GM21786 (cell line): ENCODE results near the gene SMYD3.
"Not testable (repeated sequence)": the region's sequence is repeated elsewhere in the genome, so short reads cannot be mapped to it uniquely, and the experiment has no call there.

Experiments used
- ATAC-seq: cut with Tn5 transposase; IDR thresholded peaks from one replicate; pipeline ENCODE4 v1.9.1; 2021; ENCODE audit not compliant: unreplicated experiment

SMYD3 gene

DNA sequence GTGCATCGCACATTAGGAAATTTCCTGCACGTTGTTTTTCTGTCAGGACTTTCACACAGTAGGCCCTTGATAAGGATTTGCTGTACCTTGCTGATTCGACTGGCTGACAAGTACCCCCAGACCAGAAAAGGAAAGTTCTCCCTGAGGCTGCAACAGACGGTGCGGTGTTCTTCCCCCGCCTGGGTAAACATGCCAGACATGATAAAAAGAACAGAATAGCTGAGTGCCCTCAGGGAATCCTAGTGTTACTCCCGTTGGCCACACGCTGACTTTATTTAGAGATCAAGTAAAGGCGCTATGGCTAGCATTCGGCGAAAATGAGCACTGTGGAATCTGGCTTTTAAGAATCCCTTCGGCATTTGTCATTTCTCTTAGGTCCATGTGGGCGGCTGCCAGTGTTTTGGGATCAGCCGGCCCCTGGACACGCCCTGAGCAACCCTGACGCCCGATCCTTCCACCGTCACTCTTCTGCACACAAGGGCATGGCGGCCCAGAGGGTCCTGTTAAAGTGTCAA lies 744.6 kb downstream of the SMYD3 start:
- no peak for ATAC-seq

DNA sequence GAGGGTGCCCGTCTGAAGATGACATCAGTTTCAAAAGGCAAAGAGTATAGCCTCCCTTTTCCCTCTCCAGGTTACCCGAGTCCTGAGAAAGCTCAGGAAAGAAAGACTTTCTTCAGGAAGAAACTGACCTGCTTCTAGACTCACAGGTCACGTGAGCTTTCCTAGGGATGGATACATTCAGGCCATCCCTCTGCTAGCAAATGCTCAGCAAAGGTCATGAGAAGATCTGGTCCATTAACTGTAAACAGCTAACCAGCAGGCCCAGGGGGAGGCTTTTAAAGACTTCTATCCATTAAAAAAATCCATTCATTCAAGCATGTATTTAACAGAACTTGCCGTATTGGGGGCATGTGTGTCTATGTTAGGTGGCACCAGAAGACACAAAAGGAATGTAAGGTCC lies 746.8 kb downstream of the SMYD3 start:
- ATAC-seq = no peak

DNA sequence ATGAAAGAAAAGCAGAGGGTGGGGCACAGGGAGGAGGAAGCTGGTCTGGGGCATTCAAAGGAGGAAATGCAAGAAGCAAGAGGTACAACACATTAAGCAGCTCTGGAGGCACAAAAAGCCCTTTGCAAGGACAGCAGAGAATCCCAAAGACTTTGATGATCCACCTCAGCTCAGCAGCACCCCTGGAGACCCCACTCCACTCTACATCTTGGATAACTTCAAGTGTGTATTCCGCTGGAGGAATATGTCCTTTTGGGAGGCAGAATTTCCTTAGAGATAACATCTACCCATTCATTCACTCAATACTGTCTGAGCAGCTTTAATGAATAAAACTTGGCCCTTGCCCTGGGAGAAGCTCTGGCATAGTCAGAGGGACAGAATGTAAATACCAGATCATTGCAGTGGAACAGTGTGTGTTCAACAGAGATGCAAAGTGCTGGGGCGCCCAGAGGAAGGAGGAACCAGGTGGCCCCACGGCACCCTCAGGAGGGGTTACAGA lies 752.6 kb downstream of the SMYD3 start:
- no peak for ATAC-seq

DNA sequence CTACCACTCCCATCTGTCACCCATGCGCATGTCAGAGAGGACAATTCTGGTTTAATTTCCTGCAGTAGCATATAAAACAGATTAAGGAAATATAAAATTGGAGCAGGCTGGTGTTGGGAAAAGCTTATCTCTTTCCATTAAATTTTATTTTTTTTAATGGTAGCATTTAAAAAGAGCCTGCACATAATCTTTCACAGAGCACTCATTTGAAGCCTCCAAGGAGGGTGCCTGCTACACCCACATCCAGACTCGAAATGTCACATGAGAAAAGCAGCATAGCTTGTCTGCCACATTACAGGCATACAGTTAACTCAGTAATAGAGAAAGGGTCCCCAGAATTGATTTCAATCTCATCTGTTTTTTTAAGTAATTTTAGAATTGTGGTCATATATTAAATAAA lies 753.3 kb downstream of the SMYD3 start:
- ATAC-seq = no peak

DNA sequence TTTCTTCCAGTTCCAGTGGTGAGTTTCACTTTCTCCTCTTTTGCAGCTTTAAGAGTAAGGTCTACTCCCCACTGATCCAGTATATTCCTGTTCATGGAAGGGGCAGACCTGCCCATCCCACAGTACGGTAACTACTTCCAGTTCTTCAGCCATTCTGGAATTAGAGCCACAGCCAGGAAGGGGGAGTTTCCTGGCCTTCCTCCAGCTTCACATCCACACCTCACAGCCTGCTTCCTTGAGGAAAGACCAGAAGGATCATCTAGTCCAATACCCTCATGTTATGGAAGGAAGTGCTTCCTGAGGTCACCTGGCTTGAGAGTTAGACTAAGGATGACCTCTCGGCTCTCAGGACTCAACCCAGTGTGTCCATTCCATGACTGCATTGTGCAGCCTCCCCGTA lies 754.5 kb downstream of the SMYD3 start:
- ATAC-seq = no peak

DNA sequence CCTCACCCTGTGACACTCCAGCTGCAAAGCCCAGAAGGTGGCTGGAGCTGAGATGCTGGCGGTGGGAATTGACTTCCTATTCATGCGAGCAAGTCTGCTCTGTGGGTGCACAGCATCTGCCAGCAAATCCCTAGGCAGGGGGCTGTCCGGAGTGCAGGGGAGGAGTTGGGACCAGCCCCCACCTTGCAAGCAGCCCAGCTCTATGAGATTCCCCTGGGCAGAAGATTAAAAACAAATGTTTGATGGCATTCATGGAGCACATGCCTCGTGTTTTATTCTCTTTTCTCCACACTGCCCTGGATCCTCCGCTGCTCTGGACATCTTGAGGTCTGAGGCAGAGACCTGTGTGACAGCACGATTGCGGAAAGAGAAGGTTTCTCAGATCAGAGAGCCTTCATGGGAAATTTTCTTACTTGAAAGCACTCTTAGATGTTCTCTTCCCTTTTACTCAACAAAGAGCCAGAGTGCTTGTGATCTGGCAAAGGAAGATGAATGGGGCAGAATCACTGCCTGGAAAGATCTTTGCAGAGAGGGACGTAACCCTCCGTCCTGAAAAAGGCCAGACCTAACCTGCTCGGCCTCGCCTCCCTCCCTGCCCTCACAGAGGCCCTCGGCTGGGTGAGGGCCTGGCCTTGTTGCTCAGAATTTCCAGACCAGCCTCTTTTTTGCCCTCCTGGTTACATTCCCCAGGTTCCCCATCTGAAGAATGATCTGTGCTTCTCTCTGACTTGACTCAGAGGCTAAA lies 755.2 kb downstream of the SMYD3 start:
- ATAC-seq = no peak

DNA sequence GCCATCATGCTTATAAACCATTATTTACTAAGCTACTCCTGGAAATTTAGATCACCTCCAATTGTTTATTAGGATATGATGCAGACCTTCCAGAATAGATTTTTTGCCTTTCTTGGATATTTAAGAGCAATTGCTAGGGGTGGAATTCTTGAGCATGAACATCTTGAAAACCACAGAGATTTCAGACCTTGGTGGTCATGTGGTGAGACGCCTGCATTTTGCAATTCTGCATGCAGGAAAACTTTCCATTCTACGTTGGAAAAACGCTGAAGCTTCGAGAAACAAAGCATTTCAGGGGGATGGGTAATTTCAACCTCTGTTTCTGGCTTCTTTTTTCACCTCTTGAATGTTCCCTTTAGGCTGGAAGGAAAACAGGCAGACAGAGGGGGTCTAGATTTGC lies 756.0 kb downstream of the SMYD3 start:
- ATAC-seq = no peak

DNA sequence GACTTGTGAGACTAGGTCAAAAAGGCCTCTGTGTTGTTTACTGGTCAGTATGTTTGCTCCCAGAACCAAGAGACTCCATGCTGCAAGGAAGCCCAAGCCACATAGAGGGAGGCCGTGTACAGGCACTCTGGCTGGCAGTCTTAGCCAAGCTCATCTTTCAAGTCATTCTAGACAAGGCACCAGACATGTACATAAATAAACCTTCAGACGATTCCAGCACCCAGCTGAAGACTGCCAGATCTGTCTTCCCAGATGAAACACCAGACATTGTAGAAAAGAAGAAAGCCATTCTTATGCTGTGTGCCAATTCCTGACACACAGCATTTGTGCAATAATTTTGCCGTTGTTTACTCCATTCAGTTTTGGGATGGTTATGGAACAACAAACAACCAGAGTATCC lies 756.8 kb downstream of the SMYD3 start:
- ATAC-seq = no peak

DNA sequence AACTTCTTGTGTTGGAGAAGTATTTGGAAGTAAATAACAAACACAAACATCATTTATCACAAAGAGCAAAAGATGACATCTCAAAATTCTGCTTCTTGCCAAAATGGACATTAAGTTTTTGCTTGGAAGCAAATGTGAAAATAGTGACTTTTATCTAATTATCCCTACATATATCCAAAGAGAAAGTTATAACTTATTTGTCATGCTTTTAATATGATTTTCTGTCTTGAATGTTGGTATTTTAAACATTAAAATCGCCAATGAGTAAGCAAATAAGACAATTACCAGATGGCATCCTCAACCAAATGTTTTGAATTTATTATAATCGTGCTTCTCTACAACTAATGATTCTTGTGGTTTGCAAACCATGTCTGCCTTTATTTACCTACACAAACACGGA lies 758.0 kb downstream of the SMYD3 start:
- ATAC-seq = no peak

DNA sequence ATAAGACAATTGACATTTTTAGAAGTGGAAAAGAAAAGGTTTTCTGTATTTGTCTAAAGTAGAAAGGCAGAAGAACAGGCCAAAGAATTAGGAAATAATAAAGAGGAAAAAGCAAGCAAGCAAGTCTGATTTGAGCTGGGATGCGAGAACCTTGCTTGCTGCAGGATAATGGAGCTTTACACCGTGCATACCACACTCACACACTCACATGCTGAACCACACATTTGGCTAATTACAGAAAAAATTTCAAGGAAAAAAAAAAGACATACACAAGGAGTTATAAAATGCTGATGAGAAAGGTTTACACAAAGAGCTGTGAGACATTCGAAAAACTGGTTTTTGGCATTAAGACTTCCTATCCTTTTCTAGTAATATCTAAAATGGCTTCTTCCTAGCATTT lies 758.4 kb downstream of the SMYD3 start:
- ATAC-seq = no peak

DNA sequence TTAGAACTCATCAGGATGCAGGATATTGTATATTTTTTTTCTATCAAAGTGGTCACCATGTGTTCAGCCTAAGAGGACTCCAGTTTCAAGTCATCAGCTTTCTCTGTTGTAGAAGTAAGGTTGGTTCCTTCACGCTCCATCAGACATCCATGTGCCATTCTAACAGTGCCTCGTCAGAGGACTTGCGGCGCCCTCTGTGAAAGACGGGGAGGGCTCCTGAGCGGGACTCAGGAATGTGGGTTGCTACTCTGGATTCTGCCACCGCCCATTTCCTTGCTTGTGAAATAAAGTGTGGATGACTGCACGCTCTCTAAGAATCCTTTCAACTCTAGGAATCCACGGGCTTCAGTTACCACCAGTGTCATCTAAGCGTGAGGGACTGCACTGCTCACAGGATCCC lies 758.8 kb downstream of the SMYD3 start:
- no peak for ATAC-seq

DNA sequence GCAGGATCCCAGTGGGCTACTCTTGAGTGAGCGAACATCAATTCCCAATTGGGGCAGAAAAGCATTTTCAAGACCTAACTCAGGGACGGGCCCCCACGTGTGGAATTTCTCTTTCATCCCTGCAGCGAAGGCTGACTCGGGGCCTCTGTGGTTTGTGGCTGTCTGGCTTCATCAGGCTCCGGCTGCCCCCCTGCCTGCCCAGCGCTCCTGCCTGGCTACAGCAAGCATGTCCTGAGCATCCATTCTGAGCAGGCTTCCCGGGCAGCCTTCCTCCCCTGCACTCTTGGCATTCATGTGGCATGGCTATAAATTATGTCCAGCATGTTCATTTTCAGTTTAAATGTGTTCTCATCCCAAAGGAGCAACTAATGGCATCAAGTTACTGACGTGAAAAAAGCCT lies 764.2 kb downstream of the SMYD3 start:
- ATAC-seq = no peak

DNA sequence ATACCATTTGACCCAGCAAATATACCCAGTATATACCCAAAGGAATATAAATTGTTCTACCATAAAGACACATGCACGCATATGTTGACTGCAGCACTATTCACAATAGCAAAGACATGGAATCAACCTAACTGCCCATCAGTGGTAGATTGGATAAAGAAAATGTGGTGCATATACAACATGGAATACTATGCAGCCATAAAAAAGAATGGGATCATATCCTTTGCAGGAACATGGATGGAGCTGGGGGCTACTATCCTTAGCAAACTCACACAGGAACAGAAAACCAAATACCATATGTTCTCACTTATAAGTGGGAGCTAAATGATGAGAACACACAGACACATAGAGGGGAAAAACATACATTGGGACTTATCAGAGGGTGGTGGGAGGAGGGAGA lies 766.7 kb downstream of the SMYD3 start:
- not testable (repeated sequence) for ATAC-seq

DNA sequence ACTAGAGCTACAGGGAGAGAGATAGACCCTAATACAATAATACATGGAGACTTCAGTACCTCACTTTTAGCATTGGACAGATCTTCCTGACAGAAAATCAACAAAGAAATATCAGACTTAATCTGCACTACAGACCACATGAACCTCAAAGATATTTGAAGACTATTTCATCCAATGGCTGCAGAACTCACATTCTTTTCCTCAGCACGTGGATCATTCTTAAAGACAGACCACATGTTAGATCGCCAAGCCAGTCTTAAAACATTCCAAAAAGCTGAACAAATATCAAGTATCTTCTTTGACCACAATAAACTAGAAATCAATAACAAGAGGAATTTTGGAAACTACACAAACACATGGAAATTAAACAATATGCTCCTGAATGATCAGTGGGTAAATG lies 776.3 kb downstream of the SMYD3 start:
- no peak for ATAC-seq

DNA sequence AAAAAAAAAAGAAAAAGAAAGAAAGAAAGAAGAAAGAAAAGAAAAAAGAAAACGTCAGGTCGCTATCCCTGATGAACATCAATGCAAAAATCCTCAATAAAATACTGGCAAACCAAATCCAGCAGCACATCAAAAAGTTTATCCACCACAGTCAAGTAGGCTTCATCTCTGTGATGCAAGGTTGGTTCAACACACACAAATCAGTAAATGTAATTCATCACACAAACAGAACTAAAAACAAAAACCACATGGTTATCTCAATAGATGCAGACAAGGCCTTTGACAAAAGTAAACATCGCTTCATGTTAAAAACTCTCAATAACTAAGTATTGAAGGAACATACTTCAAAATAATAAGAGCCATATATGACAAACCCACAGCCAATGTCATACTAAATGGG lies 779.0 kb downstream of the SMYD3 start:
- not testable (repeated sequence) for ATAC-seq

DNA sequence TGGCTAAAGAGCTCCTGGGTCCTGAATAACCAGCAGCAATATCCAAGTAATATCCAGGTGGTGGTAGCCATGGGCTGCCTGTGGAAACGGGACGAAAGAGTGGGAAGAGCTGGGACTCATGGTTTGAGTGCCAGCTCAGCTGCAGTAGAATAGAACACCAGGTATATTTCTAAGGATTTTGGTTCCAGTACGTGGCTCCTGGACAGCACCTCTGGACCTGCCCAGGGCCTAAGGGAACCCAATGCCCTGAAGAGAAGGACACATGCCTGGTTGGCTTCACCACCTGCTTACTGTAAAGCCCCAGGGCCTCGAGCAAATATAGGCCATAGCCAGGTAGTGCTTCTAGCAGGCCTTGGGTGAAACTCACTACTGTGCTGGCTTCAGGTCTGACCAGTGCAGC lies 785.6 kb downstream of the SMYD3 start:
- no peak for ATAC-seq

DNA sequence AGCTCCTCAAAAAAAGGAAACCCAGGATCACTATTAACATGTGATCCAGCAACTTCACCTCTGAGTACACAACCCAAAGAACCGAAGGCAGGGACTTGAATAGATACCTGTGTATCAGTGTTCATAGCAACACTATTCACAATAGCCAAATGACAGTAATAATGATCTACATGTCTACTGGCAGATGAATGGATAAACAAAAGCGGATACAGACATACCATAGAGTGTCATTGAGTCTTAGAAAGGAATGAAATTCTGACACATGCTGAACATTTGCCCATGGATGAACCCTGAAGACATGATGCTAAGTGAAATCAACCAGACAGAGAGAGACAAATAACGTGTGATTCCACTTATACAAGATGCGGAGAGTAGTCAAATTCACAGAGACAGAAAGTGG lies 788.1 kb downstream of the SMYD3 start:
- no peak for ATAC-seq

DNA sequence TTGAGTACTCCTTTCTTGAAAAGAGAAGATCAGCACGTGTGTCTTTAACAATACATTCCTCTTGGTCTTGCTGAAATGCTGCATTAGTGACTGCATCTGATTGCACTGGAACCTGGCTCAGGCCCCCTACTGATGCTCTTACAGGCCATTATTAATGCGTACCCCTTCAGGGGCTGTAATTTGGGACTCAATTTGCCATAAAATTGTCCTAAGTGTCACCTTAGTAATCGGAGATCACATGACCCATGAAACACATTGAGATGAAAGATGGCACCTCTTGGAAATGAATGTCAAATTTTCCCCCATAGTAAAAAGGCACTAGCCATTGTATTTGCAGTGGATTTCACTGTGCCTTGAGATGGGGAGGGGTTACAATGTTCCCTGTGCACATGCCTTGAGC lies 789.0 kb downstream of the SMYD3 start:
- no peak for ATAC-seq

DNA sequence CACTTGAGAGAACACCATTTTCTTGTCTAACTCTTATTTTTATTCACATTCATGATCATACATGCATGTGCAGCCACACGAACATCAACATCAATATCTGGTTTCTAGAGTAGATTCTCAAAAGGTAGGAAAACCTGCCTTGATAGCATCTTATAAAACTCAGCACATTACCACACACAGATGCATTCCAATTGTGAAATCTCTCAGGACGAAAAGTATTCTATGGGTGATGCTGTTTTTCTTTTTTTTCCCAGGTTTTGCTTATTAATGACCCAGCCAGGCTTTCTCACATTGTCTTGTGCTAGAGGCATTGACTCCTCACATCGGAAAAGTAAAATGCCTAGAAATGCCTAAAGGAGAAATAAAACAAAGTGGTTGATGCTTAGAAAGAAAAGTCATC lies 789.5 kb downstream of the SMYD3 start:
- no peak for ATAC-seq

DNA sequence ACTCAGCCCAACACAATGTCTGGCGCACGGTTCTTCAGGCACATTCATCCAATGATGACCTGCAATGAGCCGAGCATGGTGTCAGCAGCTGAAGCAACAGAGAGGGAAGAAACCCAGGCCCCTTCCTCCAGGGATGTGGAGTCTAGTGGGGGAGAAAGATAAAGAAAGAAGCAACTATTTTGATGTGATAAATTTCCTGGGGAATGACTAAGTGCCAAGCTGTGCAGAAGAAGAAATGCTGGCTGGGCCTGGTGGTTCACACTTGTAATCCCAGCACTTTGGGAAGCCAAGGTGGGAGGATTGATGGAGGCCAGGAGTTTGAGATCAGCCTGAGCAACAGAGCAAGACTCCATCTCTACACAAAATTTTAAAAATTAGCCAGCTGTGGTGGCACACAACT lies 790.5 kb downstream of the SMYD3 start:
- ATAC-seq = no peak

DNA sequence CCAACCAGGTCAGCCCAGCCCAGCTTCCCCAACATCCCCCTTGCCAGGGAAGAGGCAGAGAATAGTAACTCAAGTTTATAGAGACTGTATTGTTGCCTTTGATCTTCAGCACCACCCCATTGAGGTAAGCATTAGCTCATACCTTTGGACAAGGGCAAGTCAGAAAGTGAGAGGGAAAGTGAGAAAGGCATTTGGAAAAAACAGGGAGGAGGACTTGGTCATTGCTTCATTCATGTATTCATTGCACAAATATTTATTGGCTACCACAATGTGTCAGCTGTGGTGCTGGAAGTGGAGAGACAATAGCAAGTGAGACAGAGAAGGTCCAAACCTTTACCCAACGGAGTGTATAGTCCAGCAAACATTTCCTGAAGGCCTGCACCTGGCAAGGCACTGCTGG lies 791.1 kb downstream of the SMYD3 start:
- ATAC-seq = no peak

DNA sequence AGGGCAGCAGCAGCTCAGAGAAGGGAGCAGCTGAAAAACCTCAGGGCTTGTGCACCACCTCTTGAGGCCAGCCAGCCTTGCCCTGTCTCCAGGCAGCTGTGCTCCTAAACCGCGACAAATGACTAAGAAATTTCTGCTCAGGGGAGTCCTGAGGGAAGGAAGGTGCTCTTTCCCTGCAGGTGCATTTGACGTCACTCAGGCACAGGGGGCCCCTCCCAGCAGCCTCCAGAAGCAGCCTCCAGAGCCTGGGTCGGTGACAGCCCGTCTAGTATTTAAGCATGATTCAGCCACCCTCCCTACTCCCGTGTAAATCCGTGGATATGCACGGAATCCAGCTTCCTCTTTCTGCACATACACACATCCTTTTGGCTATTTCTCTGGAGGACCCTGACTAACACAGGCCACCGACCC lies 791.8 kb downstream of the SMYD3 start:
- ATAC-seq = no peak

DNA sequence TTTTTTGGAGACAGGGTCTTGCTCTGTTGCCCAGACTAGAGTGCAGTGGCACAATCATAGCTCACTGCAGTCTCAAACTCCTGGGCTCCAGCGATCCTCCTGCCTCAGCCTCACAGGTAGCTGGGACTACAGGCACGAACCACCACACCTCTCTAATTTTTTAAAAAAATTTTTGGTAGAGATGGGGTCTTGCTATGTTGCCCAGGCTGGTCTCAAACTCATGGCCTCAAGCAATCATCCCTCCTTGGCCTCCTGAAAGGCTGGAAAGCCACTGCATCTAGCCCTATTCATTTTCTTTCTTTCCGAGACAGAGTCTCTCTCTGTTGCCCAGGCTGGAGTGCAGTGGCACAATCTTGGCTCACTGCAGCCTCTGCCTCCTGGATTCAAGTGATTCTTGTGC lies 793.1 kb downstream of the SMYD3 start:
- ATAC-seq = not testable (repeated sequence)
